Erythroblast (primary cell): ENCODE measurements around the gene SLC1A2.

Source experiments
- GATA1 ChIP-seq: IDR thresholded peaks from 2 replicates; pipeline ENCODE4 v1.6.1; 2011; ENCODE audit warnings: low read depth, mild to moderate bottlenecking, control low read depth, low read length, moderate library complexity
- POLR2A ChIP-seq: IDR thresholded peaks from 2 replicates; pipeline ENCODE4 v1.6.1; 2011; ENCODE audit warnings: mild to moderate bottlenecking, low read length

DNA sequence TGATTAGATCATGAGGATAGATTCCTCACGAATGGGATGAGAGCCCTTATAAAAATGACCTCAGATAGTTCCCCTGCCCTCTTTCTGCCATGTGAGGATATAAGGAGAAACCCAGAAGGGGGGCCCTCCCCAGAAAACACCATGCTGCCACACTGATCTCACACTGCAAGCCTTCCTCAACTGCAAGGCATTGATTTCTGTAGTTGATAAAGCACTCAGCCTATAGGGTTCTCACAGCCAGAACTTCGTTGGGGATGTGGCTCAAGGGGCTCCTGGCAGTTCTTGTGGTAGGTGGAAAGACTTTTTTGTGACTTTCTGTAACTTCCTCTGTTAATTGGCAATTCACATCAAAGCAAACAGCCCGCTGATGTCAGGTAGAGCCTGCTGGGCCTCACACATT, 171.5 kb downstream of the SLC1A2 start:
- TF ChIP-seq POLR2A (no peak), GATA1 (no peak)
